NCI-H1930 (cell line): ENCODE measurements around the gene MYBBP1A.
"Not testable (repeated sequence)": the region's sequence is repeated elsewhere in the genome, so short reads cannot be mapped to it uniquely, and the experiment has no call there.

ENCODE experiments used
- DNase-seq, 2 experiments: peaks; one replicate each; lab custom pipeline; 2025; lab: John Stamatoyannopoulos, UW

MYBBP1A gene

DNA sequence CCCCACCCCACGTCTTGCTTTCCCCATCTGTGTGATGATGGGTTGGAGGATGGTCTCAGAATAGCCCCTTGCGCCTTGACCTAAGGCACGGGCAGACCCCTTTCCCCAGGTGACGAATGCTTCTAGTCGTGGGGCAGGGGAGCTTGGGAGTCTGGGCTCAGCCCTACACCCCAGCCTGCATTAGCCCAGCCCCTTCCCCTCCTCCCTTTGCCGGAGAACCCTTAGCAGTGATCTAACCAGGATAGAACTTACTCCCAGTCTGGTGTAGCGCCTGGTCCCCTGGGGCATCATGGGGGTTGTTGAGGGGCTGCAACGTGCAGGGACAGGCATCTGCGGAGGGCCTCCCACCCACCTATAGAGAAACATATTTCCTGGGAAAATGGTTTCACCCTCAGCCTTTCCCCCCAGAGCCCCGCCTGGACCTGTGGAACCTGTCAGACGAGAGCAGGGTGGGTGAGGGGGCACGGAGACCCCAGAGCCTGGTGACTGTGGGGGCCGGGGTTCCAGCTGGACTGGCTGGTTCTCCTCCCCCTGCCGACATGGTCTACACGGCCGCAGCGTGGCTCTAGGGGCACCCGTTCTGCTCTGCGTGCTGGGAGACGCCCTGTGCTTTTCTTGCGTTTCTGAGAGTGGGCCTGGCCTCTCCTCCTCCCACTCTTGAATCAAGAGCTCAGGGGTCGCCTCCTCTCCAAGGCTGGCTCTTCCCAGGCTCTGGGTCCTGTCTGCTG is 33.9 kb upstream of the MYBBP1A start:
- no peak for DNase-seq

DNA sequence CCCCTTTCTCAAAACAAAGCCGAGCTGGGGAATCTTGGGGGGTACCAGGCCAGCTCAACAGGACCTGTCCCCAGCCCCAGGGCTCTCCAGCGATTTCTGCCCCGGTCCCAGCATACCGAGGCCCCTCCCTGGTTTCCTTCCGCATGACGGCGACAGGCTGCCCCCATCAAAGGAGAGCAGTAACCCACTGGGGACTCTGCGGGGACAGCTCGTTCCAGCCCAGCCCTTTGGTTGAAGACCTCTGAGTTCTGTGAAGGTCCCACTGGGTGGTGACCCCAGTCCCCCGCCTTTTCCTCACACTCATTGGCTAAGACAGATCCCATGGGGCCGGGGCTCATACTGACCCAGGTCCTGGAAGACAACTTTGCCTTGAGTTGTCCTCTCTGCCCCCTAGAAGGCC is 33.2 kb upstream of the MYBBP1A start:
- DNase-seq: no peak

DNA sequence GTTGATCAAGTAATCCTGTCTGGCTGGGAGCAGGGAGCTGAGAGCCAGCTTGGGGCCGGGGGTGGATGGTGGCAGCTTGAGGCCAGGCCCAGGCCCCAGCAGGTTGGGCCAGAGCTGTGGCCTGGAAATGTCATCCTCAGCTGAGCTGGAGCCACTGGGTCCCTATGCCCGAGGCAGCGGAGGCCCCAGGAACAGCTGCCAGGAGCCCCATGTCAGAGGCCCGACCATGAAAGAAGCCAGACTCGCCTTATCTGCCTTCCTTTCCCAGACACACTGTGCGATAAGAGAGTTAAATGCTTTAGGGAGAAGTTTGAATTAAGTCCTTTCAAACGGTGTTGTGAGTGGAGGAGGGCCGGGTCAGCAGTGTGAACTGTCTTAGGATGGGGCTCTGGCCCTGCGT is 32.6 kb upstream of the MYBBP1A start:
- no peak for DNase-seq

GRCh38 chr17:4587195-4587594 is 32.0 kb upstream of the MYBBP1A start:
- DNase-seq: no peak

- DNase-seq: no peak
Measured at GRCh38 chr17:4586043-4586442, 30.9 kb upstream of the MYBBP1A start.

DNA sequence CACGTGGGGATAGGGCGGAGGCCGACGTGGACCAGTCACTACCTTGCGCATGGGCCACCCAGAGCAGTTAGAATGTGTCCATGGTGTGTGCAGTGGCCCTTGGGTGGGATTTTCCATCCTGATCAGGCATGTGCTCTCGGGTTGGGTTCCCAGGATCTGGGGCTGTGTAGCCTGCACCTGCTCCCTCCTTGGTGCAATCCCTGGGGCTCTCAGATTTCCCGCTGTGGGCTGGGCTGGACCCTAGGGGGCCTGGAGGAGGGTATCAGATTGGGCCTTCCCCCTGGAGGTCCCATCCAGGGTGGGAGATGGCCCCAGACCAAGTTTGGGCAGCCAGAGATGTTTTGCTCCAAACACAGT is 30.4 kb upstream of the MYBBP1A start:
- DNase-seq: no peak

DNA sequence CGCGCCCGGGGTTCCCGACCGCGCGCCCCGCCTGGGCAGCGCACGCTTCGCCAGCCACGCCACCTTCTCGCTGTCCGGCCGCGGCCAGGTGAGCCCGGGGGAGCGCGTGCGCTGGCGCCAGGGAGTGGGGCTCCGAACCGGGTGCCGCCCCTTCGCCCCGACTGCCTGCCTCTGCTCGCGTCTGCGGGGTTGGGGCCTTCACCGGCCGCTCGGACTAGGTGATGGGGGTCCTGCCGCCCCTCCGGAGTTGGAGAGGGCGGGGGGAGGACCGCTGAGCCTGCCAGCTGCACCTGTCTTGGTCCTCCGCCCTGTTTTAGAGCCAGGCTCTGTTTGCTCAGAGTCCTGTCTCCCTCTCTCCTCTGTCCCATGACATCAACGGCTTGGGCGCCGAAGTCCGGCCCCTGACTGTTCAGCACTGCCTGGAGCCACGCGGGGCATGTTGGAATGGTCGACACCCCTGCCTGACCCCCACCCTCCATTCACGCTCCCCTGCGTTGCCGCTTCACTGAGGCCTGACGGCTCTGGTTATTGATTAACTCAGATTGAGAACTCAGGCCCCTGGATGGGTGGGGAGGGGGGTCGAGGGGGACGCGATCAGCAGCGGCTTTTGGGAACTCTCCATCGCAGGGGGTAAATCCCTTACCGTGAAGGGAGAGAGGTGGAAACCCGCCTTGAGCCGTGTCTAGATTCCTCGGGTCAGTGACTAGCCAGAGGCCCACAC is 29.9 kb upstream of the MYBBP1A start:
- no peak for DNase-seq

DNA sequence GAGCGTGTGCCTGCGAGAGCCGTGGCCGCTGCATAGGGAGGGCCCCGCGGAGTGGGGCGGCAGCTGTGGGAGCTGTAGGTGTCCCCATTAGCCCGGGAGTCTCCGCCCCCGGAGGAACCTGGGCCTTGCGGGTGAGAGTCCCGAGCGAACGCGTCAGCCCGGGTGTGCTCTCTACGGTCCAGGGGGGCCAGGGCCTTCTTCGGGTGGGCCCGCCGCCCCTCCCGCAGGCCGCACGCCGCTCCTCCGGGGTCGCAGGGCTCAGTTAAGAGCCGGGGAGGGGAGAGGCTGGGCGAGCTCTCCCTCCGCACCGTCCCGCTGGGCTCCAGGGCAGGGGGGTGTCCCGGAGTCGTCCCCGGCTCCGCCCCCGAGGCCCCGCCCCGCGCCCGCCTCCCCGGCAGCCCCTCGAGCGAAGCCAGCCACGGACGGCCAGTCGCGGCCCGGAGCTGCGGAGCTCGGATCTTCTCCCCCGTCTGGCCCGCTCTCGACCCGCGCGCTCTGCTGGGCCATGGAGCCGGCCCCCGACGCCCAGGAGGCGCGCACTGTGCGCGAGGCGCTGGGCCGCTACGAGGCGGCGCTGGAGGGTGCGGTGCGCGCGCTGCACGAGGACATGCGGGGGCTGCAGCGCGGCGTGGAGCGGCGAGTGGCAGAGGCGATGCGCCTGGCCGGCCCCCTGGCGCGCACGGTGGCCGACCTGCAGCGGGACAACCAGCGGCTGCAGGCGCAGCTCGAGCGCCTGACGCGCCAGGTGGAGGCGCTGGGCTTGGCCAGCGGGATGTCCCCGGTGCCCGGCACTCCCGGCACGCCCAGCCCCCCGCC is 29.1 kb upstream of the MYBBP1A start, which contains the start of gene SMTNL2:
TSS of gene SMTNL2 (plus strand) at position 429 of the 816 bp plus-strand sequence. CDS start at position 506, 77 bp downstream.
- DNase-seq: no peak

DNA sequence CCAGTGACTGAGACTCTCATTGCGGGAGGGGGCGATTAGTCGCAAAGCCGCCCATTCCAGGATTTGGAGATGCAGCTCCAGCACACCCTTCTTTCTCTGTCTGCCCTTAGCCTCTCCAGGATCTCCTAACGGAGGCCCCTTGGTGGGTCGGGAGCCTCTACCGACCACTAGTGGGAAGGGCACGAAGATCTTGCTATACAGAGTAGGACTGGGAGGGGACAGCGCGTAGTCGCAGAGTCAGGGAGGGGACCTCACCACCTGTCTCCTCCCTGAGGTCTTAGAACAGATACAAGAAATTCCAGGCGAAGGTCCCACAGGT is 28.6 kb upstream of the MYBBP1A start:
- peak; percentile 14 to 31 for DNase-seq

- no peak for DNase-seq
Measured at GRCh38 chr17:4583206-4583605, 28.0 kb upstream of the MYBBP1A start.

- no peak for DNase-seq
Measured at GRCh38 chr17:4582691-4583090, 27.5 kb upstream of the MYBBP1A start.

- DNase-seq: no peak
Measured at GRCh38 chr17:4582101-4582501, 26.9 kb upstream of the MYBBP1A start.

GRCh38 chr17:4580291-4580690 is 25.1 kb upstream of the MYBBP1A start:
- no peak for DNase-seq

- DNase-seq: no peak
Measured at GRCh38 chr17:4579678-4580077, 24.5 kb upstream of the MYBBP1A start.

DNA sequence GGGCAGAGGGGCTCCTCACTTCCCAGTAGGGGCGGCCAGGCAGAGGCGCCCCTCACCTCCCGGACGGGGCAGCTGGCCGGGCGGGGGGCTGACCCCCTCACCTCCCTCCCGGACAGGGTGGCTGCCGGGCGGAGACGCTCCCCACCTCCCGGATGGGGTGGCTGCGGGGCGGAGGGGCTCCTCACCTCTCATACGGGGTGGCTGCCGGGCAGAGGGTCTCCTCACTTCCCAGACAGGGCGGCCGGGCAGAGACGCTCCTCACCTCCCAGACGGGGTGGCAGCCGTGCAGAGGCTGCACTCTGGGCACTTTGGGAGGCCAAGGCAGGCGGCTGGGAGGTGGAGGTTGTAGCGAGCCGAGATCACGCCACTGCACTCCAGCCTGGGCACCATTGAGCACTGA is 23.2 kb upstream of the MYBBP1A start:
- not testable (repeated sequence) for DNase-seq

- no peak for DNase-seq
Measured at GRCh38 chr17:4577386-4577993, 22.3 kb upstream of the MYBBP1A start.

GRCh38 chr17:4576729-4577322 is 21.6 kb upstream of the MYBBP1A start:
- DNase-seq: no peak

DNA sequence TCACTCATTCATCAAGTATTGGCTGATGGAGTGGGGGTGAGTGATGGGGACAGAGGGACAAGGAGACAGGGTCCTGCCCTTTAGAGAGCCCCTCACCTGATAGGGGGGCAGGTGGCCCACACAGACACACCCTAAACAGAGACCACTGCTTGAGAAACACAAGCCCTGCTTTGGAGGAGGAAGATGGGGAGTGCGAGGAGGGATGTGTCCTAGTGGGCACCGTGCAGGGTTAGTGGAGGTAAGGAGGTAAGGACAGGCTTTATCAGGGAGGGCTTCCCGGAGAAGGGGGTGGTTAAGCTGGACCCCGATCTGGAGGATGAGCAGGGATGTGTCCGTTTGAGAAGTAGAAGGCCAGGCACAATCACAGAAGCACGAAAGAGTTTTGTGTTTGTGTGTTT is 21.0 kb upstream of the MYBBP1A start:
- DNase-seq: no peak

DNA sequence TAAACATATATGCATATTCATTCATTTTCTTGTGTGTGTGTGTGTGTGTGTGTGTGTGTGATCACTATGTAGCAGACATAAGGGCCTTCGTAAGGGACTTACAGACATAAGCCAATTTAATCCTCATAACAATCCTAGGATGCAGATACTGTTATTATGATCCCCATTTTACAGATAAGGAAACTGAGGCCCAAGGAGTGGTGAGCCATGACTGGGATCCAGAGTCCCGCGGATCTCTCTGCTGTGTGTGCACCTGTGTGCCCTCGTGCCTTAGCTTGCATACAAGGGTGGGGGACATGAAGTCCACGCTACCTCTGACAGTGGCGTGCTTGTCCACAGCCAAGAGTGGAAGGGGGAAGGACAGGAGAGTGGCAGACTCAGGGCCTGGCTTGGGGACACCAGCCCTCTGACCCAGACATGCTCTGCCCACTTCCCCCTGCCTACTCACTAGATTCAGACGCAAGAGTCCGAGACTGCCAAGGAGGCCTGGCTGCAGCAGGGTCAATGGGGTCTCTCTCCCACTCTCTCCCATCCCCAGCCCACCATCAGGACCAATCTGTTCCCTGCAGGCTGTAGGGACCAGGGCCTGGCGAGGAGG is 19.4 kb upstream of the MYBBP1A start:
- no peak for DNase-seq

DNA sequence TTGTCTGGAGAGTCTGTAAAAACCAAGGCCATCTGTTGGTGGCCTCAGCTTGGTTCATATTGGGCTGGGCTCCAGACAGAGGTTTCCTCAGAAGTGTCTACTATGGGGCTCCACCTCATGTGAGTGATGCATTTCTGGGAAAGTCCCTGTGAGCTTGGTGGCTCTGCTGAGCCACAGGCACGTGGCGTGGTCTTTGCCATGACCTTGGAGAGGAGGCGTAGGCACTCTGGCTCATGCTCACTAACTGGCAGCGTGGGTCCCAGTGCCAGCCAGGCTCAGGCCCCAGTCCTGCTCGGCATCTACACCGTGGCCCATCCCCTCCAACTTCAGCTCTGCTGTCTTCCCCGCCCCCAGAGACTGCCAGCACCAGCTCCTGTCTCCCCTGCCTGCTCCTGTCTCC is 18.5 kb upstream of the MYBBP1A start:
- DNase-seq: no peak

GRCh38 chr17:4573115-4573514 is 17.9 kb upstream of the MYBBP1A start:
- no peak for DNase-seq

DNA sequence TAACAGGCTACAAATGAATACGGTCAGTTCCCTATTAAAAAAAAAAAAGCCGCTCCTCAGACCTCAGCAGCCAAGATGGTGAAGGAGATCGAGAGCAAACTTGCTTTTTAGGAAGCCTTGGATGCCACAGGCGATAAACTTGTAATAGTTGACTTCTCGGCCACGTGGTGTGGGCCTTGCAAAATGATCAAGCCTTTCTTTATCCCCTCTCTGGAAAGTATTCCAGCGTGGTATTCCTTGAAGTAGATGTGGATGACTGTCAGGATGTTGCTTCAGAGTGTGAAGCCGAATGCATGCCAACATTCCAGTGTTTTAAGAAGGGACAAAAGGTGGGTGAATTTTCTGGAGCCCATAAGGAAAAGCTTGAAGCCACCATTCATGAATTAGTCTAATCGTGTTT is 16.9 kb upstream of the MYBBP1A start:
- DNase-seq: no peak
